22Rv1 (cell line): Measurements from ENCODE around the gene CRADD.

ENCODE experiments used
- CTCF ChIP-seq: fragments of 450-650 bp; IDR thresholded peaks from 2 replicates; pipeline ENCODE4 v1.5.1; 2017; ENCODE audit warnings: mild to moderate bottlenecking
- ZFX ChIP-seq: fragments of 450-650 bp; IDR thresholded peaks from 2 replicates; pipeline ENCODE4 v1.6.1; 2017; ENCODE audit warnings: antibody characterized with exemption, borderline replicate concordance

GRCh38 chr12:93827179-93827578 lies 150.0 kb downstream of the CRADD start:
- TF ChIP-seq CTCF, result no peak
- no peak for TF ChIP-seq ZFX
